GM19372 (cell line): ENCODE measurements around the gene NFIA.

Experiments used
- ATAC-seq: cut with Tn5 transposase; IDR thresholded peaks from one replicate; pipeline ENCODE4 v1.9.1; 2021; ENCODE audit warnings: mild to moderate bottlenecking, low read depth, moderate library complexity; ENCODE audit not compliant: unreplicated experiment

The NFIA gene

DNA sequence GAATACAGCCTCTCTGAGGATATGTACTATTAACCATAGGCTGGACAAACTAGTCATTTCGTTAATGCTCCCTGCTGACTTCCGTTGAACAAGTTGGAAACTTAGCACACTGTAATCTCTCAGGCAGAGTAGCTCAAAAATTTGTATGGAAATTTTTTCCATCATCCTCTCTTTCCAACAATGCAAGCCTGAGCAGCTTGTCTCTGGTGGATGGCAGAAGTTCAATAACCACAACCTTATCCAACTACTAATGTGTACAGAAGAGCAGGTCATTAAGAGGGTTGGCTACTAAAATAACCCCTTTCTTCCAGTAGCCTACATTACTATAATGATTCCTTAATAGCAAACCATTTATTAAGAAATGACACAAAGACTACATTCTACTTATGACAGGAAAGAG is 262.3 kb downstream of the NFIA start:
- ATAC-seq = no peak

GRCh38 chr1:61348025-61348665 is 265.8 kb downstream of the NFIA start:
- no peak for ATAC-seq

- no peak for ATAC-seq
These were observed 270.6 kb downstream of the NFIA start for GRCh38 chr1:61352845-61353435.

GRCh38 chr1:61353797-61354406 is 271.5 kb downstream of the NFIA start:
- ATAC-seq = no peak

GRCh38 chr1:61356016-61356415 is 273.7 kb downstream of the NFIA start:
- ATAC-seq = no peak

DNA sequence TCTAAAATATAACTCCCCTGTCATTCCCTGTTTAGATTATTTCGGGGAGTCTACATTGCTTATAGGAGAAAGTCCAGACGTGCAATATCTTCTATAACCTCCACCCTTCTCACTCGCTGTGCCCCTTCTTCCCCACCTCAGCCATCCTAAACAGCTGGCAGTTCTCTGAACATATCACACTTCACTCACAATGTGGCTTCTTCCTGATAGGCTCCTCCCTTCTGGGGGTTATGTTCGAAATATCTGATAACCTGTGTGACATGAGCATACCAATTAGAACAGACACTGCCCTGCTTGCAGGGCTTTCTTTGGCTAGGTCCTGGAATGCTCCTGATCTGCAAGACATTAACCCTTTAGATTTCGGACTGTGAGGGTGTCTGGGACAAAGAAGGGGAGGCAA is 274.6 kb downstream of the NFIA start:
- no peak for ATAC-seq

- no peak for ATAC-seq
These were observed 275.2 kb downstream of the NFIA start for GRCh38 chr1:61357539-61357938.

- ATAC-seq = no peak
These were observed 276.6 kb downstream of the NFIA start for GRCh38 chr1:61358770-61359455.

GRCh38 chr1:61361931-61362330 is 279.6 kb downstream of the NFIA start:
- ATAC-seq = no peak

DNA sequence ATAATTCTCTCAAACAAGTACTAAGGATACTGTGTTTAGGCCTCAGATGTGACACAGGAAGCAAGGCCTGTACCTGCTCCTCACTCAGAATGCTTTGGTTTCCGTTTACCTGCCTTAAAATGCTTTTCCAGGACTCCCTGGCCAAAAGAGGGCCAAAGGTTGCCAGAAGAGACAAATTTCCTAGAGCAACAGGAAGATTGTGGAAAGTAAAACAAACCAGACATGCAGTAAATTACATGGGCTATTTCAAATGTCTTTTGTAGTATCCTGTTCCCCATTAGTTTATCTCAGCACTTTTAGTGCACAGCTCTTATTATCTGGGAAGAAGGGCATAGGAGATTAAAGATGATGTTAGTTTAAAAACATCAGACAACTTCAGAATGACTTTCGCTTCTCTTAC is 280.0 kb downstream of the NFIA start:
- ATAC-seq = no peak

GRCh38 chr1:61368366-61368765 is 286.0 kb downstream of the NFIA start:
- ATAC-seq = no peak

- no peak for ATAC-seq
These were observed 286.5 kb downstream of the NFIA start for GRCh38 chr1:61368876-61369275.

GRCh38 chr1:61370177-61370912 is 288.0 kb downstream of the NFIA start:
- no peak for ATAC-seq

DNA sequence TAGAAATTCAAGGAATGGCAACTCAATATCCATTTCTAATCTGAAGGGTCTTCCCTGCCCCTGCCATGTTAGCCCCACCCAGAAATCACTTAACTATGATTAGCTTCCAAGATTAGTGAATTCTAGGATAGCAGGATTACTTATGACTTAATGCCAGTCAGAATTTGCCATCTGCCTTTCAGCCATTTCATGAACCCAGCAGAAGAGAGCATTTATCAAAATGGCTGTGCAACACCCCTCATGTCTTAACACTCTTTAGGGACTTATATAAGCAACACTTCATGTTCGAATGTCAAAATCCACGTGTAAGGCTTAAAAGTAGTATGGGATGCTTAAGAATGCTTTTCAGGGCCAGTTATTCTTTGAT is 288.5 kb downstream of the NFIA start:
- no peak for ATAC-seq

GRCh38 chr1:61372944-61373343 is 290.6 kb downstream of the NFIA start:
- no peak for ATAC-seq

GRCh38 chr1:61374156-61374555 is 291.8 kb downstream of the NFIA start:
- no peak for ATAC-seq

DNA sequence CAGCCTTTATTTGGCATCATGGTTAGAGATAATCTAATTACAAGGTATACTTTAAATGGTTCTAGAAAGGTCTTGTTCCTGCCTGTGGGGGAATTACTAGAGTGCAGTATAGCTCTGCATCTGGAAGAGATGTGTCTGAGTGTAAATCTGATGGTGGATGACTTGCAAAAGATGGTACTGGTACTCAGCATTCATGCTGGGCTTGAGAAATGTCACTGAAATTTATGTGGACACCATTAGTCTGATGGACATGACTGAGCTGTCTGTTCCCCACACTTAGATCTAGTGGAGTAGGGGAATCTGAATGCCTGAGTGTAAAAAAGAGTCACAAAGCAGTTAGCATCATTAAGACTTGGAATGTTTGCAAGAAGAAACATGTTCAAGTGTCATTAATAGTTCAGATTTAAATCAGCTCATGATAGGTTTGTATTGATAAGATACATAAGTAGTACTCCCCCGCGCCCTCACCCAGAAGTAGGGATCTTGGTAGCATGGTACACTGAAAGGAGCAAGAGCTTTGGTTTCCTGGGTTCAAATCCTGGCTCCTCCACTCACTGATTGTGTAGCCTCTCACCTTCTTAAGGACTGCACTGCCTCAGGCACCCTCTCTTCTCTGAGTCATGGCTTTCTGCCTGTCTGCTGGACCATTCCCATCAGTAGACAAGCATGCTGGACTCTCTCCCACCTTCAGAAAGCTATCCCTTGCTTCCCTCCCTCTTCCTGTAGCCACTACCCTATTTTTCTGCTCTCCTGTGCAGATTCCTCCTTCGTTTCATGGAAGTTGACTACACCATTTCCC is 292.9 kb downstream of the NFIA start:
- no peak for ATAC-seq

DNA sequence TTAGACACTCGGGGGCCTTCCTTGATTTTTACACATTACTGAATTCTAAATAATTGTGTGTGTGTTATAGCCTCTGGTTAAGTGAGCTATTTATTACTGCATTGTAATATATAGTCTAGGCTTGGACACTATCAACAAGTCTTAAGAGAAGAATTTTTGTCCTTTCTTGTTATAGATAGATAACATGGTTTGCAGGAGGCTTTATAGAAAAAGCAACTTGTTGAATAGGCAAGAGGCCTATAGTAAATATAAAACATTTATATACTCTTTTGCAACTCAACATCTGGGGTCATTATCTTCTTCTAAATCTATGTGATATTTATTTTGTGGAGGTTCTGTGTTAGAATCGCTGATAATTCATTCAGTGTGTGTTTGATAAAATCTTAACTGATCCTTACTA is 293.8 kb downstream of the NFIA start:
- no peak for ATAC-seq

DNA sequence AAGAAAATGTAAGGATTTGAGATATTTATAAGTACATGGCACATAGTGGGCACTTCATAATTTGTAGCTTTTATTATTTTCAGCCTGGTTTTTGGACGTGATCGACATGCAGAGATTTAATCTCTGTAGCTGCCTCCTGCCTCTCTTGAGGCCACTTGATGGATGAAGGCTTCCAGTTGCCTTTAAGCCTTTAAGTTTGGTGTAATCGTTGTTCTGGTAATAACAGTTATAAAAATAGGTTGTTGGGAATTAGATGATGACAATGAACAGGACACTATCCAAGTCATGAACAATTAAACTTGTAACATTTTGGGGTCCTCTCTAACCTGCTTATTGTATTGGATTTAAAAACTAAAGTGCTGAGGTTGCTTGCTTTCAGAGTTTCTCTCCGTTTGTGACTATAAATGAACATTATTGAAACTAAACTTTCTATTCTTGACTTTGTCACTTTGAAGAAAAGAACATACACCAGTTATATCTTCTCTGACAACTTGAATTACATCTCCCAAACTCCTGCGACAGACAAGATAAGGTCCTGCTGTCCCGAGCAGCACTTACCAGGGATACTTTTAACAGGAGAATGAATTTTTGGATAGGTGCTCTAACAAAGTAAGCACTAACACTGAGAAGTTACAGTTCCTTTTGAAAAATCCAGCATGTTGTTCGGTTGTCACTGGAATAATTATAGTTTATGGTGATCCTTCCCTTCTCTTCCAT is 295.0 kb downstream of the NFIA start:
- ATAC-seq = no peak
